GM12878 (cell line): ENCODE measurements around the gene FUT7. TPM values are rescaled to one million over a fixed set of nuclear protein-coding genes. Genes with fewer than 3 reads are reported as not detected.

Experiments used
- BRCA1 ChIP-seq: IDR thresholded peaks from 2 replicates; pipeline ENCODE4 v1.6.1; 2011; ENCODE audit warnings: low read depth, low read length, improper control_type of control experiment
- CREM ChIP-seq: IDR thresholded peaks from 2 replicates; pipeline ENCODE4 v1.6.1; 2014; ENCODE audit warnings: antibody characterized with exemption, low read depth
- EP300 ChIP-seq, 2 experiments: fragments of 150-350 bp in 1 of 2; IDR thresholded peaks; 2 replicates each; pipeline ENCODE4 v1.6.1; 2011 to 2012; ENCODE audit warnings: low read depth in 2 of 2, low read length in 2 of 2, borderline replicate concordance in 1 of 2, improper control_type of control experiment in 1 of 2, inconsistent platforms in 1 of 2; ENCODE audit not compliant: control insufficient read depth in 1 of 2
- MYC ChIP-seq: IDR thresholded peaks from 2 replicates; pipeline ENCODE4 v1.6.1; 2011; ENCODE audit warnings: mild to moderate bottlenecking, low read length, moderate library complexity, inconsistent platforms; ENCODE audit not compliant: insufficient read depth, insufficient replicate concordance, insufficient read length, severe bottlenecking
- SREBF1 ChIP-seq: IDR thresholded peaks from 2 replicates; pipeline ENCODE4 v1.6.1; 2012; ENCODE audit warnings: mild to moderate bottlenecking, low read length
- polyA plus RNA-seq, 11 experiments: library from polyadenylated mRNA; depleted of rRNA in 4 of 11; unstranded in 6 of 11; stranded (reverse) in 5 of 11; fragments of >200 nt; fragmentation: Nextera tagmentation in 4 of 11; fragmentation: Illumina TruSeq in 1 of 11; extraction: Ambion mirVana in 4 of 11; extraction: Trizol in 1 of 11; gene quantifications; 1 replicate in 1 of 11; 2 replicates in 10 of 11; pipeline versions ENCODE4 v1.2.1 to v1.2.3, GENCODE V29; 2011 to 2016; ENCODE audit warnings: inconsistent platforms in 2 of 11, missing spikeins in 2 of 11, low read depth in 1 of 11
- total RNA-seq, 4 experiments: library from RNA; depleted of rRNA in 3 of 4; stranded (reverse); fragments of >200 nt in 3 of 4; fragmentation: Illumina TruSeq in 1 of 4; extraction: Trizol in 1 of 4; gene quantifications; 2 replicates each; pipeline versions ENCODE4 v1.2.1 to v1.2.3, GENCODE V29; 2013 to 2021
- TF ChIP-seq, protein P1 (sequence below): fragments of 450-650 bp; IDR thresholded peaks from 2 replicates; pipeline ENCODE4 v1.6.1; 2017; ENCODE audit warnings: borderline replicate concordance
- TF ChIP-seq, protein P2 (sequence below): fragments of 450-650 bp; IDR thresholded peaks from 2 replicates; pipeline ENCODE4 v1.6.1; 2016; ENCODE audit warnings: mild to moderate bottlenecking

Gene FUT7
- total and polyA plus RNA-seq, 10 of the 15 experiments (the other 5 are each of a cell fraction or from before 2014, with no cell fraction given), result 0.04 to 0.62 (median 0.20) TPM; not detected in 2

DNA sequence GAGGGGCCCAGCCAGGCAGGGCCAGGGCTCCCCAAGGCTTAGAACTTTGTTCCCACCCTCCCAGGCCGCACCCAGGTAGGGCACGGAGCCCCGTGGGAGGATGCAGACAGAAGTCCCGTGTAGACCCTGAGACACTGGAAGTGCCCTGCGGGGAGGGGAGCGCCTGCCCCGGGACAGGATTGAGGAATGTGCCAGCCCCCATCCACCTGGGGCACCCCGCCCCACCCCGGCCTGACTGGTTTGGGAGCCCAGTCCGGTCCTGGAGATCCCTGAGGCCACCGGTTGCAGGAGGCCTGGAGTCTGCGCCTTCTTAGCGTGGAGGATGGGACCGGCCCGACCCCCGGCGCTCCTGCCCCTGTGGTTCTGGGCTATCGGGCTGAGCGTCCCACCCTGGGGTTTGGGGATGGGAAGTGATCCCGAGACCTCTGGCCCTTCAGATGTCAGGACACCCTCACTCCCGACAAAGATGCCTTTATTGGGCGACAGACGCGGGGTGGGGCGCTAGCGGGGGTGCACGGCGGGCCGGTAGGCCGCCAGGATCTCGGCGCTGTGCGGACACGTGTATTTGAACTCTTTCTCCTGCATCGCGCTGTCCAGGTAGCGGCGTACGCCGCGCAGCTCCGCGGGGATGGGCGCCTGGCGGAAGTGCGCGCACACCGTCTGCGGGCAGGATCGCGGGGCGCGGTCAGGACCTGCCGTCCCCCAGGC lies 37.6 kb downstream of the FUT7 start (continued):
- TF ChIP-seq EP300 (IDR thresholded peaks at IDR 0.05; ENCODE audit: borderline replicate concordance in 1 of 2, control insufficient read depth in 1 of 2, low read depth in 2 of 2, low read length in 2 of 2), result no peak
- TF ChIP-seq MYC, result no peak
- TF ChIP-seq BRCA1, result no peak
- no peak for TF ChIP-seq SREBF1
- no peak for TF ChIP-seq CREM
- TF ChIP-seq, protein P1, sequence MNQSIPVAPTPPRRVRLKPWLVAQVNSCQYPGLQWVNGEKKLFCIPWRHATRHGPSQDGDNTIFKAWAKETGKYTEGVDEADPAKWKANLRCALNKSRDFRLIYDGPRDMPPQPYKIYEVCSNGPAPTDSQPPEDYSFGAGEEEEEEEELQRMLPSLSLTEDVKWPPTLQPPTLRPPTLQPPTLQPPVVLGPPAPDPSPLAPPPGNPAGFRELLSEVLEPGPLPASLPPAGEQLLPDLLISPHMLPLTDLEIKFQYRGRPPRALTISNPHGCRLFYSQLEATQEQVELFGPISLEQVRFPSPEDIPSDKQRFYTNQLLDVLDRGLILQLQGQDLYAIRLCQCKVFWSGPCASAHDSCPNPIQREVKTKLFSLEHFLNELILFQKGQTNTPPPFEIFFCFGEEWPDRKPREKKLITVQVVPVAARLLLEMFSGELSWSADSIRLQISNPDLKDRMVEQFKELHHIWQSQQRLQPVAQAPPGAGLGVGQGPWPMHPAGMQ, result no peak
- TF ChIP-seq, protein P2, sequence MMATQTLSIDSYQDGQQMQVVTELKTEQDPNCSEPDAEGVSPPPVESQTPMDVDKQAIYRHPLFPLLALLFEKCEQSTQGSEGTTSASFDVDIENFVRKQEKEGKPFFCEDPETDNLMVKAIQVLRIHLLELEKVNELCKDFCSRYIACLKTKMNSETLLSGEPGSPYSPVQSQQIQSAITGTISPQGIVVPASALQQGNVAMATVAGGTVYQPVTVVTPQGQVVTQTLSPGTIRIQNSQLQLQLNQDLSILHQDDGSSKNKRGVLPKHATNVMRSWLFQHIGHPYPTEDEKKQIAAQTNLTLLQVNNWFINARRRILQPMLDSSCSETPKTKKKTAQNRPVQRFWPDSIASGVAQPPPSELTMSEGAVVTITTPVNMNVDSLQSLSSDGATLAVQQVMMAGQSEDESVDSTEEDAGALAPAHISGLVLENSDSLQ, result no peak
- TF ChIP-seq, all 136 proteins: peak for 0
